Fibroblast of villous mesenchyme (primary cell): ENCODE data around the gene MMGT1. TPM values are rescaled to one million over a fixed set of nuclear protein-coding genes. Genes with fewer than 3 reads are reported as not detected.
A peak's percentile ranks its signal among the peaks of the same experiment; 100 is the strongest.

ENCODE experiments used
- DNase-seq: peaks from one replicate; pipeline ENCODE4 v3.0.0-alpha.2; 2010; ENCODE audit warnings: low read depth
- H3K4me3 ChIP-seq: 2 replicates; pipeline ENCODE4 v1.5.1; 2011; ENCODE audit warnings: low read depth, mild to moderate bottlenecking, low read length
- CTCF ChIP-seq: IDR thresholded peaks from 2 replicates; pipeline ENCODE4 v1.5.1; 2012; ENCODE audit warnings: low read depth, mild to moderate bottlenecking, low read length; ENCODE audit not compliant: insufficient read depth
- total RNA-seq: library from RNA; depleted of rRNA; stranded (reverse); fragments of >200 nt; gene quantifications from 2 replicates; pipeline ENCODE4 v1.2.3, GENCODE V29; 2012

Gene MMGT1
- total RNA-seq, 1 donor: 33.2 TPM

- H3K4me3 ChIP-seq: no peak overlapping the region
- TF ChIP-seq CTCF: no peak
- DNase-seq: no peak
Observed at GRCh38 chrX:135981010-135981409, 7.2 kb upstream of the MMGT1 start.

GRCh38 chrX:135977611-135978010 is 3.8 kb upstream of the MMGT1 start:
- no peak for TF ChIP-seq CTCF
- no peak overlapping the region for H3K4me3 ChIP-seq
- DNase-seq: peak; percentile 71

- no peak for TF ChIP-seq CTCF
- DNase-seq: no peak
- no peak overlapping the region for H3K4me3 ChIP-seq
Observed at GRCh38 chrX:135975421-135975820, 1.6 kb upstream of the MMGT1 start.

- DNase-seq: peak; percentile 77
- H3K4me3 ChIP-seq: peak overlapping the region; percentile 54
- no peak for TF ChIP-seq CTCF
Observed at GRCh38 chrX:135974279-135974856, 580 bp upstream of the MMGT1 start.

- H3K4me3 ChIP-seq: peak overlapping the region; percentile 88
- TF ChIP-seq CTCF: no peak
- peak; percentile 19 for DNase-seq
Observed at GRCh38 chrX:135973025-135973547, 702 bp downstream of the MMGT1 start.

- H3K4me3 ChIP-seq: no peak overlapping the region
- DNase-seq: no peak
- TF ChIP-seq CTCF: no peak
Observed at GRCh38 chrX:135951291-135951690, 22.5 kb downstream of the MMGT1 start.

GRCh38 chrX:135944486-135944885 is 29.3 kb downstream of the MMGT1 start:
- no peak for TF ChIP-seq CTCF
- no peak overlapping the region for H3K4me3 ChIP-seq
- DNase-seq: no peak
